HG02840 (cell line): ENCODE measurements around the gene FAM171A2.

Source experiments
- ATAC-seq: cut with Tn5 transposase; IDR thresholded peaks from one replicate; pipeline ENCODE4 v1.9.1; 2021; ENCODE audit warnings: mild to moderate bottlenecking, moderate library complexity, moderate number of reproducible peaks; ENCODE audit not compliant: unreplicated experiment, low FRiP score

The FAM171A2 gene

DNA sequence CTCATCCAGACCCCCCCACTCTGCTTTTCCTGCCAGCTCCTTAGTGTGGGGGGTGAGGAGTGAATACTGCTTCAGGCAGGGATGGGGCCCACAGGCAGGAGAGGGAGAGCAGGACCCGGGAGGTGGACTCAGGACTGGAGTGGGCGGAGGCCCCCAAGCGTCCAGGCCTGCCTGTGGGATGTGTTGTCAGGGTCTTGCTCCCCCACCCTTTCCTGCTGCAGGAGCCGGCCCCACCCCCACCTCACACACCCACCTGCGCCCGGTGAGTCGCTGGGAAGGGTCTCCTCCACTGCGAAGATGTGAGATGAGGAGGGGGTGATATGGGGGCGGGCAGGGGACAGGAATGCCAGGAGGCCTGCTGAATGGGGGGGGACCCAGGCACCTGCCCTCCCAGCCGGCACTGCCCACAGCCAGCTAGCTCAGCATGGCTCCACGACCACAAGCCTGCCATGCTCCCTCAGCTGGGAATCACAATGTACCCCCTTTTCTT is 1.1 kb downstream of the FAM171A2 start:
- ATAC-seq = no peak

DNA sequence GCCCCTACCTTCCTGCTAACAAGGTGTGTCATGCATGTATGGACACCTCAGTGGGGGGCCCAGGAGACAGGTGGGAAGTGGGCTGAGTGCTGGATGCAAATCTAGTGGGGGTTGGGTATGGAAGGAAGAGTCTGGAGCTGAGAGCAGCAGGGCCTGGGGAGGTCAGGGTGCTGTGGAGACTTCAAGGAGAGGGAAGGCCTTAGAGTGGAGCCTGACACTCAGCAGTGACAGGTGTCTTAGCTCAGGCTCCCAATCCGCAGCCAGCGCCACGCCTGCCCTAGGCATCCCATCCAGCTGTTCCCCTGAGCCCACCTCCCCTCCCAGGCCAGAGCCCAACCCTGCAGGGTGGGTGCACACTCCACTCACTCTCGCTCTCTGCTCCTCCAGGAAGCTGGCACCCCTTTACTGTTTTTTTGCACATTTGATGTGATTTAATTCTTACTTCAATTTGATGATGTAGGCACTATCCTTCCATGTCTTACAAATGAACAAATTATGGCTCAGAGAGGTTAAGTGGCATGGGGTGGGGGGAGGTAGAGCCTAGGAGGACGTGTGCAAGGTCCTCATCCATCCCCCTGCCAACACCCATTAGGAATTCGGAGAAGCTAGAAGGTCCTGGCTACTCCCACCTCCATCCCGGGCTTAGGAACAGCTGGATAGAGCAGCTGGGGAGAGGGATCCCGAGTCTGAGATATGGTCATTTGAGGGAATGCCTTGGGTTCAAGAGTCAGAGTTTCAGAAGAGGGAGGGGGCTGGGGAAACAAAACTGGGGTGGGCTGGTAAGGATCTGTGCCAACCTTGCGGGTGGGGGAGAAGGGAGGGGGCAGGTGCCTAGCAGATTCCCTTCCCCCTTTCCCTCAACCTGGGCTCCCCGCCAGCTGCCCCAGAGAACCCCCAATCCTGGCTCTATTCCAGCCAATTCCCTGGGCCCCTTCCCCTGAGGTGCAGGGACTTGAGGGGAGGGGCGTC is 2.1 kb downstream of the FAM171A2 start:
- ATAC-seq = no peak

DNA sequence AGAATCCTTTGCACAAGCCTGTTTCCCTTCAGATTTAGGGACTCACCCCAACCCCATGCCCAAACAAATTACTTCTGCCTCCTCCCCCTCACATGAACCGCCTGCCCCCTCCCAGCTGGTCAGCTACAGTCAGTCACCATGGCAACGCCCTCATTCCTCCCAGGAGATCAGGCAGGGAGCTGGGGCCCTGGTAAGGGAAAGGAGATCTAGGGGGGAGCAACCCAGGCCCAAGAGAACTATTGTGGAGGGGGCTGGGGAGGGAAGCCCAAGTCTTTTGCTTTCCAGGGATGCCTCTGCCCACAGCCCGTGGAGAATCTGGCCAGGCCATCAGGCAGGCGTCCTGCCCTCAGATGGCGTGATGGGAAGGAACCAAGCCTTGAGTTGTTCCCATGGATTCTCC is 2.8 kb downstream of the FAM171A2 start:
- no peak for ATAC-seq

DNA sequence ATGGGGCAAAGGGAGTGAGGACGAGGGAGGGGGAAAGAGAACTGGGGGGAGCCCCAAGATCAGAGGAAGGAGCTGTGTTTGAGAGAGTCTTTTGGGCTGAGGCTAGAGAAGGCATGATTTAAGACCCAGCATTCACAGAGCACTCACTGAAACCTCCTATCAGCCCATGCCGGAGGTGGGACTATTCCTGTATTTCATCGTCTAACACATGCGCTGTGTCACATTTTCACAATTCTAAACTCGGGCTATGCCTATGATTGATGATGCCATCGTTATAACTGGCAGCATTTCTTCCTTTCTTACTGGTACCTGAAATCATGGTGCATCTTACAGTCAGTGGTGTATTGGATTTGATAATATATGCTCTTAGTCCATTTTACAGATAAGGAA is 3.5 kb downstream of the FAM171A2 start:
- no peak for ATAC-seq

DNA sequence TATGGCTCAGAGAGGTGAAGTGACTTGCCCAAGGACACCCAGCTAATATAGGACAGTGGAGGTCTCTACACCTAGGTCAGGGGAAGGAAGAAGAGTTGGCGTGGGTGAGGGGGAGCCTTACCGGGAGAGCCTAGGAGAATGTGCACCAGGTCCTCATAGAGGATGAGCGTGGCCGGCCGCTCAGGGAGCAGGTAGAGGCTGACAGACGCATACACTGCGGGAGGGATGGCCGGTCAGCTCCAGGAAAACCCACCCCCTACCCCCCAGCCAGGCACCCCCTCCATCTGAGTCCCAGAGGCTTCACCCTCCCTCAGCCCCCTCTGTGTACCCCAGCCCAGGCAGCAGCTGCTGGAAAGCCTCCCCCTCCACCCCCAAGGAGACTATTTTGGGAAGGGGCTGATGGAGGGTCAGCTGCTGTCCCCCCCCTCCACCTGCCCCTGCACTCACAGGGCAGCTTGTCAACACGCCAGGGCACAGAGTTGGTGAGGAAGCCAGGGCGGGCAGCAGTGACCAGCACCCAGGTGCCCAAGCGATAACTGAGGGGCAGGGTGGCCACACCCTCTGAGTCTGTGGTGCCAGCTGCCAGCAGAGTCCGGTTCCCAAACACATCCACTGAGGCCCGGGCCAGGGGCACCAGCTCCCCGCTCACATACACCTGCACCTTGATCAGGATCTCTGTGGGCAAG is 4.1 kb downstream of the FAM171A2 start:
- ATAC-seq = no peak

DNA sequence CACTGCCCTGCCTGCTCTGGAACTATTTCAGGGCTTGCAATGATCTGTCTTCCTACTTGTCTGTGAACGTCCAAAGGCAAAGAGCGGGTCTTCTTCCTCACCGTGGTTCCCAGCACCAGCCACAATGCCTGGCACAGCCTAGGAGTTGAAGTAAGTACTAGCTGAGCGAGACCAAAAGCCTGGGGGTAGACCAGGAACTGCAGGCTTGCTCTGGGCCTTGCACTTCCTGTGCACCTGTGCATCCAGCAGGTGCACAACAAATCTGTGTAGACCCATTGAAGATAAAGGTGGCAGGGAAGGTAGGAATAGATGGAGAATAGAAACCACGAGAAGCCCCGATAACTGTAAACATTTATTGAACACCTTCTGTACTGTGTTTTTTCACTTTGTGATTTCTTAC is 4.6 kb downstream of the FAM171A2 start:
- no peak for ATAC-seq

DNA sequence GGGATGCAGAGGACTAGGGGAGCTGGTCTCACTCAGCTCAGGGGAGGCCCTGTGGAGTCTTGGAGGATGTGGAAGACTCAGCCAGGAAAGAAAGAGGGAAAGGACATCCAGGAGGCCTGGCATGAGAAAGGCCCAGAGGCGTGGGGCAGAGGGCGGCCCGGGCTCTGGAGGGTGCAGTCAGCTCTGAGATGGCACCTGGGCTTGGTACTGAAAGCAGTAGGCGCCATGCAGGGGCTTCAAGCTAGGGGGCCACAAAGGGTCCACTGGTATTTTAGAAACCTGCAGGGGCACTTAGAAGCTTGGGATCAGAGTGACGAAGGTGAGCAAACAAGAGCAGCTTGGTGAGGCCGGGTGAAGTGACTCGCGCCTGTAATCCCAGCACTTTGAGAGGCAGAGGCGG is 5.6 kb downstream of the FAM171A2 start:
- ATAC-seq = no peak

DNA sequence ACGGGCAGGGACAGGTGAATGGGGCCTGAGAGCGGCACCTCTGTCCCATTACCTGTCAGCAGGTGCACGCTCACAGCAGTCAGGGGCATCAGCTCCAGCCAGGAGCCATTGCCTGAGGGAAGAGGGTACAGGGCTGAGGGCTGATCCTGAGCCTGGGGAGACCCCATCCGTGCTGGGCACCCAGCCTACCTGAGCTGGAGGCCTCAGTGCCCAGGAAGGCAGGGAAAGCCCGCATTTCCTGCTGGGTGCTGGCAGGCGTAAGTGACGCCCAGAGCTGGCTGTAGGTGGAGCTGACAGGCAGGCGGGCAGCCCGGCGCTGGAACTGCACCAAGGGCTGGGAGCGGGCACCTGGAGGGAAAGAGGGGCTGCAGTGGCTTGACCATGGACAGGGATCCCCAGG is 7.4 kb downstream of the FAM171A2 start:
- ATAC-seq = no peak

DNA sequence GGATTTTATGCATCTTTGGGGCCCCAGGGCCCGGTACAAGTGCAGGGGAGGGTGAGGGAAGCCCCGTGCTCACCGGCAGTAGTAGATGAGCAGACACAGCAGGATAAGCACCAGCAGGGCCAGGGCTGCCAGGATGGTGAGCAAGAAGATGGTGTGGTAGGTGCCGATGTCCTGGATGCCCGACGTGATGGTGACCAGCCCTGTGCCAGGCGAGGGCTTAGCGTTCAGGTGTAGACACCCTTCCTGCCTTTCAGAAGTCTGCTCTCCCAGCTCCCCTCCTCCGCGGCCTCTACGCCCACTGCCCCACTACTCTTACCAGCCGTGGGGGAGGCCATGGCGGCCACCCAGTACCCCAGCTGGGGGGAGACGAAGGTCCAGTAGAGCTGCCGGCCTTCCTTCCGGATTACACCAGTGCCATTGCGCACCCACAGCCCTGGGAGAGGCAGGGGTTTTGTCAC is 8.0 kb downstream of the FAM171A2 start:
- no peak for ATAC-seq

DNA sequence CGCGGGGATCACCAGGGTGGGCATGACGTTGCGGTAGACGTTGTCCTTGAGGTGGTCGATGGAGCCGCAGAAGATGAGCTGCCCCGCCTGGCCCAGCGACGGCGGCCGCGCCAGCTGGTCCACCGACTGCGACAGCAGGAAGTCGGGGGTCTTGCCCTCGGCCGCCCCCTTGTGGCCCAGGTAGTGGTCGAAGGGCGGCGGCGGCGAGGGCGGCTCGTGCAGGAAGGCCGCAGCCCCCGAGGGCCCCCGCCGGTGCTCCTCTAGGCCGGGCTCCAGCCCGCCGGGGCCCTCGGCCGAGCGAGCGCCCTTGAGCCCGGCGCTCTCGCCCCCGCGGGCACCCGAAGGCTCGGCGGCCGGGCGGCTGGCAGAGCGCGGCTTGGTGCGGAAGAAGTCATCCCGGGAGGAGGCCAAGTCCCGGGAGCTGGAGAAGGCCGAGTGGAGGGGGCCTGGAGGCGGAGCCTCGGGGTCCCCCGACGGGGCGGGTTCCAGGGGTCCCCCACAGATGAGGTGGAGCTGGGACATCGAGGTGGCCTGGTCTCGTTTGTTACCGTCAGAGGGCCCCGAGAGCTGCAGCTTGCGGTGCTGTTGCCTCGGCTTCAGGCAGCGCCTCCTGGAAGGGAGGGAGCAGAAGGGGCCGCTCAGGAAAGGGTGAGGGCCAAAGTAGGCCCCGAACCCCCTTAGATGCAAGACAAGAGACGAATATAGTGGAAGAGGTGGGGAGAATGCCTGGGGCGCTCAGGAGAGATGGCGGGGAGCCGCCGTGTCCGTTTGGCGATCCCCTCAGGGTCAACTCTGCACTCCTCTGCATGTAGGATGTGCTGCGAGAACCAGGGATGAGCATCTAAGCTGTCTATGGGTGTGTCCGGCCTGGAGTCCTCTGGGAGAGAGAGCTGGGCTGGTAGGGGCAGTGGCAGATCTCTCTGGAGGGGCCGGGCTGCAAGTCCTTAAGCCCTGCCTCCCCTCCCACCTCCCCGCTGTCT is 8.8 kb downstream of the FAM171A2 start:
- no peak for ATAC-seq

DNA sequence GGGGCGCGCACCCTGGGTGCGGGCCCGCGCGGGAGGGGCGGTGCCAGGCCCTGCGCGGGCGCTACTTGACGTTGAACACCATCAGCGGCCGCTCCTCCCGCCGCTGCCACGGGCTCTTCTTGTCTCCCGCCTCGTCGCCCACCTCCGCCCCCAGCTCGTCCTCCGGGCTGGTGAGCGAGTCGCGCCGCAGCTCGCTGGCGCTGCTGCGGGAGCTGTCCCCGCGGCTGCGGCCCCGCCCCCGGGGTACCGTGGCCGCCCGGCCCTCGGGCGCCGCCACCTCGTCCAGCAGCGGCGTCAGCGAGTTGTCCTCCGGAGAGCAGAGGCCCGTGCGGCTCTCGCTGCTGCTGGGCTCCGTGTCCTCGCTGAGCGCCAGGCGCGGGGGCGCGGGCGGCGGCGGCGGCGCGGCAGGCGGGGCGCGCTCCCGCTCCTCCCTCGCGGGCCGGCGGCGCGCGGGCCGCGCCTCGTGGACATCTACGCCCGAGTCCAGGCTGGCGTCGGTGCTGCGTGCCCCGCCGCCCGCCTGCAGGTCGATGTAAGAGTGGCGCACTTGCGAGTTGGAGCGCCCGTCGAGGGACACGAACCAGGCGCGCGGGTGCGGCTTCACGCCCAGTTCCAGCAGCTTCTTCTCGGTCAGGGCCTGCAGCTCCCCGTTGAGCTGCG is 9.9 kb downstream of the FAM171A2 start:
- ATAC-seq = no peak

DNA sequence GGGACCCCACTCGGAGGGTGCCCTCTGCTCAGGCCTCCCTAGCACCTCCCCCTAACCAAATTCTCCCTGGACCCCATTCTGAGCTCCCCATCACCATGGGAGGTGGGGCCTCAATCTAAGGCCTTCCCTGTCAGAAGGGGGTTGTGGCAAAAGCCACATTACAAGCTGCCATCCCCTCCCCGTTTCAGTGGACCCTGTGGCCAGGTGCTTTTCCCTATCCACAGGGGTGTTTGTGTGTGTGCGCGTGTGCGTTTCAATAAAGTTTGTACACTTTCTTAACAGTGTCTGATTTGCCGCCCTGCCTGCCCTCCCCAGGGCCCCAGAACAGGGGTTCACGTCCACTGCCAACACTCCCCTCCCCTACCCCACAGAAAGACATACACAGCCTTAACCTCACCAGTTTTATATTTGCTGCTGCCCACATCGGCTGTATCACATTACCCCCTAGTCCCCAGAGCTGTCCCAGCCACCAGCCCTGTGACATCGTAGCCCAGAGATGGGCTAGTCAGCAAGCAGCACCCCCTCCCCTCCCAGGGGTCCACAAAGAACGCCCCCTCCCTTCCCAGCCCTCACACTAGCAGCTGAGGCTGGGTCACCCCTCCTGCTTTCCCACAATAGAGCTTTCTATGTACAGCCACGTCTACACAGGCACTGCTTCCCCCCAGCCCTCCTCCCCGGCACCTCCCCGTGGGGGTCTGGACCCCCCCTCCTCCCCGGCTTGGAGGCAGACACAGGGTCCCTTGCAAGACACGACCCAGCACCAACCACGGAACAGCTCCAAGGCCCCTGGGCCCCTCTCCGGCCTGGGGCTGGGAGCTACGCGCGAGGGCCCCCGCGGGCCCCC is 10.6 kb downstream of the FAM171A2 start:
- no peak for ATAC-seq

DNA sequence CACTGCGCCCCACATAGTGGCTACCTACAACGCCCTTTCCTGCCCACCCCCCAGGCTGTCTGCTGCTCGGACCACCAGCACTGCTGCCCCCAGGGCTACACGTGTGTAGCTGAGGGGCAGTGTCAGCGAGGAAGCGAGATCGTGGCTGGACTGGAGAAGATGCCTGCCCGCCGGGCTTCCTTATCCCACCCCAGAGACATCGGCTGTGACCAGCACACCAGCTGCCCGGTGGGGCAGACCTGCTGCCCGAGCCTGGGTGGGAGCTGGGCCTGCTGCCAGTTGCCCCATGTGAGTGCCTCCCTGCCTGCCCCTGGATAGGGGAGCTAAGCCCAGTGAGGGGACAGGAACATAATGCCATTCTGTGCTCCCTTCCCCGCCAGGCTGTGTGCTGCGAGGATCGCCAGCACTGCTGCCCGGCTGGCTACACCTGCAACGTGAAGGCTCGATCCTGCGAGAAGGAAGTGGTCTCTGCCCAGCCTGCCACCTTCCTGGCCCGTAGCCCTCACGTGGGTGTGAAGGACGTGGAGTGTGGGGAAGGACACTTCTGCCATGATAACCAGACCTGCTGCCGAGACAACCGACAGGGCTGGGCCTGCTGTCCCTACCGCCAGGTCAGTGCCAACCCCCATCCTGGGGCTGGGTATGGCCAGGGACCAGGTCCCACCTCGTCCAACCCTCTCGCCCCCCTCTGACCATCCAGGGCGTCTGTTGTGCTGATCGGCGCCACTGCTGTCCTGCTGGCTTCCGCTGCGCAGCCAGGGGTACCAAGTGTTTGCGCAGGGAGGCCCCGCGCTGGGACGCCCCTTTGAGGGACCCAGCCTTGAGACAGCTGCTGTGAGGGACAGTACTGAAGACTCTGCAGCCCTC is 11.5 kb downstream of the FAM171A2 start:
- no peak for ATAC-seq

DNA sequence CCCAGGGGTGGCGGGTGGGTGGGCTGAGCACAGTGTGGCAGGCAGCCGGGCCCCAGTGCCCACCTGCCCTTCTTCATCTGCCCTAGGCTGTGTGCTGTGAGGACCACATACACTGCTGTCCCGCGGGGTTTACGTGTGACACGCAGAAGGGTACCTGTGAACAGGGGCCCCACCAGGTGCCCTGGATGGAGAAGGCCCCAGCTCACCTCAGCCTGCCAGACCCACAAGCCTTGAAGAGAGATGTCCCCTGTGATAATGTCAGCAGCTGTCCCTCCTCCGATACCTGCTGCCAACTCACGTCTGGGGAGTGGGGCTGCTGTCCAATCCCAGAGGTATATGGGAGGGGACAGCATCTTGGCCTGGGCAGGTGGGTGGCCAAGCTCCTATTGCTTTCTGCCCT is 12.2 kb downstream of the FAM171A2 start:
- no peak for ATAC-seq

DNA sequence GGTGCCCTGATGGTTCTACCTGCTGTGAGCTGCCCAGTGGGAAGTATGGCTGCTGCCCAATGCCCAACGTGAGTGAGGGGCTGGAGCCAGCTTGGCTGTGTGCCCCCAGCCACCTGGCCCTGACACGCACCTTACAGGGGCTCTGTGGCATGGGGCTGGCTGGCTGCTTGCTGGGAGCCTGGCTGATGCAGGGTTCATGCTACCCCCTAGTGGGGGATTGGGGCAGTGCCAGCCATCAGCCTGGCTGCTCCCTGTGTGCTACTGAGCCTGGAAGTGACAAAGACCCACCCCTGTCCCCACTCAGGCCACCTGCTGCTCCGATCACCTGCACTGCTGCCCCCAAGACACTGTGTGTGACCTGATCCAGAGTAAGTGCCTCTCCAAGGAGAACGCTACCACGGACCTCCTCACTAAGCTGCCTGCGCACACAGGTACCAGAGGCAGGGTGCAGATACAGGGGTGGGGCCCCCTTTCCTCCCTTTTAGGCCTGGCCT is 12.9 kb downstream of the FAM171A2 start:
- ATAC-seq = no peak

DNA sequence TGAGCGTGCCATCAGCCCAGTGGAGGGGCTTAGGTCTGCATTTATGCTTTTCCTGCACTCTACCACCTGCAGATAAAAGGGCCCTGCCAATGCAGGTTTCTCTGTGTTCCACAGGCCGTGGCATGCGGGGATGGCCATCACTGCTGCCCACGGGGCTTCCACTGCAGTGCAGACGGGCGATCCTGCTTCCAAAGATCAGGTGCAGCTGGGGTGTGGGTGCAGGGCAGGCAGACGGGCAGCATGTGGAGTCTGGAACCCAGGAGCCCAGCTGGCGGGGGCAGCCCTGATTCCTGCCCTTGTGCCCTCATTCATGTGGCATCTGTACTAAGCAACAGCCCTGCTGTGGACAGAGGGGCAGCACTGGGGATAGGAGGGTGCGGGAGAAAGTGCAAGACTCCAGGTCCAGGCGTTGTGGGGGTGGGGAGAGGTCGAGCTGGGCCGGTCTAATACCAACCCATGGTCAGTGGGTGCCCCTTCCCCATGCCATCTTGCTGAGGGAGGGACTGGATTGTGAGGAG is 14.0 kb downstream of the FAM171A2 start:
- ATAC-seq = no peak

DNA sequence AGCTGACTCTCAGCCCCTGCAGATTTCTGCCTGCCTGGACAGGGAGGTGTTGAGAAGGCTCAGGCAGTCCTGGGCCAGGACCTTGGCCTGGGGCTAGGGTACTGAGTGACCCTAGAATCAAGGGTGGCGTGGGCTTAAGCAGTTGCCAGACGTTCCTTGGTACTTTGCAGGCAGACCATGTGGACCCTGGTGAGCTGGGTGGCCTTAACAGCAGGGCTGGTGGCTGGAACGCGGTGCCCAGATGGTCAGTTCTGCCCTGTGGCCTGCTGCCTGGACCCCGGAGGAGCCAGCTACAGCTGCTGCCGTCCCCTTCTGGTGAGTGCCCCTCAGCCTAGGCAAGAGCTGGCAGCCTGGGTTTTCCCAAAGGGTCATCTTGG is 14.7 kb downstream of the FAM171A2 start:
- ATAC-seq = no peak
